IMR-90 (cell line): ENCODE results near the gene TCF3. TPM values are rescaled to one million over a fixed set of nuclear protein-coding genes. Genes with fewer than 3 reads are reported as not detected.

Source experiments
- ATAC-seq: fragments of 200-7000 bp; cut with Tn5 transposase; 2 replicates; pipeline ENCODE4 v1.9.1; 2020; ENCODE audit warnings: low read depth, mild to moderate bottlenecking, moderate library complexity
- BruUV-seq: library from RNA; stranded (reverse); fragments of 400-500 nt; replicated peaks from 2 replicates; lab custom pipeline; 2021; lab: Mats Ljungman, UMichigan
- CTCF ChIA-PET: fragments of 300-600 bp; formaldehyde crosslinking; extraction: SDS; loops from one replicate; lab custom pipeline; 2021; ENCODE audit warnings: antibody characterized with exemption; lab: Yijun Ruan, JAX
- POLR2A ChIA-PET: fragments of 300-600 bp; sonication (Branson Sonifier 250); formaldehyde crosslinking; loops from one replicate; lab custom pipeline; 2022; ENCODE audit warnings: antibody characterized with exemption; ENCODE audit not compliant: unreplicated experiment; lab: Charles Lee
- DNase-seq: peaks from one replicate; pipeline ENCODE4 v3.0.0; 2013
- H2AFZ ChIP-seq: replicated peaks from 2 replicates; pipeline ENCODE3; 2013; ENCODE audit warnings: low read length, mild to moderate bottlenecking; ENCODE audit not compliant: poor library complexity
- H2AK5ac ChIP-seq: 2 replicates; pipeline ENCODE4 v1.6.1; 2013; ENCODE audit warnings: low read depth, low read length, inconsistent platforms
- H2AK9ac ChIP-seq: replicated peaks from 2 replicates; pipeline ENCODE3; 2013; ENCODE audit warnings: mild to moderate bottlenecking, low read depth, low read length, moderate library complexity; ENCODE audit not compliant: poor library complexity
- H2BK120ac ChIP-seq: 2 replicates; pipeline ENCODE4 v1.6.1; 2013; ENCODE audit warnings: low read depth, low read length, inconsistent platforms
- H2BK15ac ChIP-seq: 3 replicates; pipeline ENCODE4 v1.6.1; 2013; ENCODE audit warnings: low read depth, low read length, inconsistent platforms
- H2BK20ac ChIP-seq: 2 replicates; pipeline ENCODE4 v1.6.1; 2013; ENCODE audit warnings: low read depth, mild to moderate bottlenecking, inconsistent platforms, low read length, moderate library complexity
- H2BK5ac ChIP-seq: 2 replicates; pipeline ENCODE4 v1.6.1; 2013; ENCODE audit warnings: mild to moderate bottlenecking, low read depth, low read length, inconsistent platforms; ENCODE audit not compliant: poor library complexity, severe bottlenecking
- H3K14ac ChIP-seq: replicated peaks from 2 replicates; pipeline ENCODE4 v1.6.1; 2013; ENCODE audit warnings: low read depth, low read length, inconsistent platforms
- H3K18ac ChIP-seq: 2 replicates; pipeline ENCODE4 v1.6.1; 2013; ENCODE audit warnings: low read depth, low read length, control low read depth
- H3K23ac ChIP-seq: 2 replicates; pipeline ENCODE4 v1.6.1; 2013; ENCODE audit warnings: low read depth, low read length, inconsistent platforms
- H3K27ac ChIP-seq: 2 replicates; pipeline ENCODE4 v1.5.1; 2013; ENCODE audit warnings: mild to moderate bottlenecking, control low read depth, low read length; ENCODE audit not compliant: insufficient read depth
- H3K27me3 ChIP-seq: 2 replicates; pipeline ENCODE4 v1.6.1; 2013; ENCODE audit warnings: low read length; ENCODE audit not compliant: control insufficient read depth, insufficient read depth
- H3K36me3 ChIP-seq: 2 replicates; pipeline ENCODE4 v1.6.1; 2013; ENCODE audit warnings: low read length, mixed read lengths; ENCODE audit not compliant: control insufficient read depth, insufficient read depth
- H3K4ac ChIP-seq: 2 replicates; pipeline ENCODE4 v1.6.1; 2013; ENCODE audit warnings: low read depth, low read length, inconsistent platforms
- H3K4me1 ChIP-seq: 2 replicates; pipeline ENCODE4 v1.6.1; 2013; ENCODE audit warnings: low read length, mixed read lengths; ENCODE audit not compliant: control insufficient read depth, insufficient read depth
- H3K4me2 ChIP-seq: 2 replicates; pipeline ENCODE4 v1.6.1; 2013; ENCODE audit warnings: low read depth, mild to moderate bottlenecking, control low read depth, low read length, moderate library complexity
- H3K4me3 ChIP-seq: 2 replicates; pipeline ENCODE4 v1.5.1; 2013; ENCODE audit warnings: low read depth, mild to moderate bottlenecking, control low read depth, low read length, moderate library complexity; ENCODE audit not compliant: insufficient read depth
- H3K56ac ChIP-seq: 2 replicates; pipeline ENCODE4 v1.6.1; 2013; ENCODE audit warnings: low read length, inconsistent platforms; ENCODE audit not compliant: insufficient read depth; ENCODE audit errors: extremely low read depth
- H3K79me1 ChIP-seq, 2 experiments: 2 replicates each; pipeline ENCODE4 v1.6.1; 2013; ENCODE audit warnings: low read length in 2 of 2, inconsistent platforms in 1 of 2, low read depth in 1 of 2
- H3K9ac ChIP-seq: 2 replicates; pipeline ENCODE4 v1.6.1; 2013; ENCODE audit warnings: low read depth, low read length, control low read depth
- H3K9me1 ChIP-seq: 2 replicates; pipeline ENCODE4 v1.6.1; 2013; ENCODE audit warnings: low read length, inconsistent platforms; ENCODE audit not compliant: insufficient read depth
- H3K9me3 ChIP-seq: 2 replicates; pipeline ENCODE4 v1.6.1; 2013; ENCODE audit warnings: low read length; ENCODE audit not compliant: control insufficient read depth, insufficient read depth
- H4K20me1 ChIP-seq: 2 replicates; pipeline ENCODE4 v1.6.1; 2013; ENCODE audit warnings: low read length, inconsistent platforms; ENCODE audit not compliant: insufficient read depth
- H4K5ac ChIP-seq: 2 replicates; pipeline ENCODE4 v1.6.1; 2013; ENCODE audit warnings: mild to moderate bottlenecking, low read depth, low read length, control low read depth
- H4K8ac ChIP-seq, 2 experiments: 2 replicates each; pipeline ENCODE4 v1.6.1; 2013; ENCODE audit warnings: low read depth in 2 of 2, low read length in 2 of 2, control low read depth in 1 of 2, inconsistent platforms in 1 of 2
- H4K91ac ChIP-seq: 2 replicates; pipeline ENCODE4 v1.6.1; 2013; ENCODE audit warnings: low read depth, low read length, inconsistent platforms; ENCODE audit not compliant: insufficient read depth
- BHLHE40 ChIP-seq: fragments of 150-350 bp; IDR thresholded peaks from 2 replicates; pipeline ENCODE4 v1.6.1; 2016; ENCODE audit warnings: mild to moderate bottlenecking, low read depth, low read length
- FOS ChIP-seq: fragments of 150-350 bp; IDR thresholded peaks from 2 replicates; pipeline ENCODE4 v1.6.1; 2016; ENCODE audit warnings: low read depth, low read length
- MAFK ChIP-seq: IDR thresholded peaks from 2 replicates; pipeline ENCODE4 v1.6.1; 2012; ENCODE audit warnings: low read depth, low read length, improper control_type of control experiment
- MXI1 ChIP-seq: IDR thresholded peaks from 2 replicates; pipeline ENCODE4 v1.6.1; 2012; ENCODE audit warnings: low read depth, mild to moderate bottlenecking, low read length, moderate library complexity, borderline replicate concordance
- RCOR1 ChIP-seq: IDR thresholded peaks from 2 replicates; pipeline ENCODE4 v1.6.1; 2012; ENCODE audit warnings: mild to moderate bottlenecking, low read length, improper control_type of control experiment; ENCODE audit not compliant: insufficient replicate concordance
- RFX5 ChIP-seq: IDR thresholded peaks from 2 replicates; pipeline ENCODE4 v1.8.0; 2012; ENCODE audit warnings: low read depth, mild to moderate bottlenecking, low read length, moderate library complexity
- SMC3 ChIP-seq: fragments of 150-350 bp; IDR thresholded peaks from 2 replicates; pipeline ENCODE4 v1.6.1; 2016; ENCODE audit warnings: low read depth, mild to moderate bottlenecking, antibody characterized with exemption, low read length, moderate library complexity
- WGBS, 2 experiments: methylation state at CpG; one replicate each; pipeline versions ENCODE4 v1.1.5 to v1.1.7; 2013; ENCODE audit warnings: missing lambda C conversion rate in 2 of 2; ENCODE audit not compliant: insufficient read length in 1 of 2; ENCODE audit errors: extremely low coverage in 2 of 2; 5-methylcytosine and 5-hydroxymethylcytosine counted together
- dilution Hi-C: fragments of 300-500 bp; cut with HindIII; formaldehyde crosslinking; loops from one replicate; pipeline ENCODE4 v1.14.3; 2018; ENCODE audit warnings: low sequenced_read_pairs; ENCODE audit not compliant: unreplicated experiment
- in situ Hi-C: fragments of 300-500 bp; cut with MboI; formaldehyde crosslinking; loops from 3 replicates; pipeline ENCODE4 v1.14.3; 2019; ENCODE audit warnings: low sequenced_read_pairs, inconsistent platforms, mixed read lengths
- intact Hi-C: fragments of 100-400 bp; cut with micrococcal nuclease; formaldehyde crosslinking; loops from 2 replicates; pipeline ENCODE4 v1.10.0; 2022
- polyA plus RNA-seq, 3 experiments: library from polyadenylated mRNA; depleted of rRNA; stranded (reverse); fragments of >200 nt; gene quantifications; 2 replicates each; pipeline ENCODE4 v1.2.3, GENCODE V29; 2012; ENCODE audit warnings: low replicate concordance in 1 of 3
- total RNA-seq: library from RNA; depleted of rRNA; stranded (reverse); fragments of >200 nt; gene quantifications from 2 replicates; pipeline ENCODE4 v1.2.3, GENCODE V29; 2012
- TF ChIP-seq, protein P1 (sequence below): fragments of 150-350 bp; IDR thresholded peaks from 2 replicates; pipeline ENCODE4 v1.6.1; 2017; ENCODE audit warnings: mild to moderate bottlenecking, antibody characterized with exemption, low read length, low read depth
- TF ChIP-seq, protein P2 (sequence below): fragments of 150-350 bp; IDR thresholded peaks from 2 replicates; pipeline ENCODE4 v1.6.1; 2016; ENCODE audit warnings: low read depth, mild to moderate bottlenecking, low read length, moderate library complexity, borderline replicate concordance
- TF ChIP-seq, protein P3 (sequence below): conservative IDR thresholded peaks from 2 replicates; pipeline ENCODE4 v1.5.1; 2012; ENCODE audit warnings: mild to moderate bottlenecking, low read depth, low read length, improper control_type of control experiment

Gene TCF3
- total and polyA plus RNA-seq, 2 of the 4 experiments (the other 2 are of a cell fraction), result 29.9 to 127 TPM

DNA sequence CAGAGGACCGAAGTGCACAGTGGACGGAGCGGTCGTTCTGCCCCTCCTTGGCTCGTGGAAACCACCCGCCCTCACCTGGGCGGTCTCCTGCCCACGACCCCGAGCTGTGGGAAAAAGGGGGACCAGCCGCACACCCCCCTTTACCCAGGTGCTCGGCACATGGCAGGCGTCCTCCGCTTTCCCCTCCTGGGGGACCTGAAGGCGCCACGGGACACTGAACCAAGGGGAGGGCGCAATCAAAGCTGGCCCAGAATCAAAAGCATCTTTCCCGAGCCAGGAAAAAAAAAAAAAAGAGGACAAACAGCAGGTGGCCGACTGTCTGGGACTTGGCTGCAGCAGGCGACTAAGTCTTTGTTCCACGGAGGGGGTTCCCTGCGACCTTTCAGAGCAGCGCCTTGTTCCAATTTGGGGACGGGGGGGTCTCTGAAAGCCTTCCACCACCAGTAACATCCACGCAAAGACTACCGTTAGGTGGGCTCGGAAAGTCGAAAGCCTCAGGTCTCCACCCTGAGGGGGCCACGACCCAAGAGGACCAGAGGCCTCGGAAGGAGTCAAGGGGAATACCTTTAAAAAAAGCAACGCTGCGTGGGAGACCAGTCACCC, 60.9 kb downstream of the TCF3 start (continued):
- TF ChIP-seq, protein P1, sequence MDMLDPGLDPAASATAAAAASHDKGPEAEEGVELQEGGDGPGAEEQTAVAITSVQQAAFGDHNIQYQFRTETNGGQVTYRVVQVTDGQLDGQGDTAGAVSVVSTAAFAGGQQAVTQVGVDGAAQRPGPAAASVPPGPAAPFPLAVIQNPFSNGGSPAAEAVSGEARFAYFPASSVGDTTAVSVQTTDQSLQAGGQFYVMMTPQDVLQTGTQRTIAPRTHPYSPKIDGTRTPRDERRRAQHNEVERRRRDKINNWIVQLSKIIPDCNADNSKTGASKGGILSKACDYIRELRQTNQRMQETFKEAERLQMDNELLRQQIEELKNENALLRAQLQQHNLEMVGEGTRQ, result no peak

DNA sequence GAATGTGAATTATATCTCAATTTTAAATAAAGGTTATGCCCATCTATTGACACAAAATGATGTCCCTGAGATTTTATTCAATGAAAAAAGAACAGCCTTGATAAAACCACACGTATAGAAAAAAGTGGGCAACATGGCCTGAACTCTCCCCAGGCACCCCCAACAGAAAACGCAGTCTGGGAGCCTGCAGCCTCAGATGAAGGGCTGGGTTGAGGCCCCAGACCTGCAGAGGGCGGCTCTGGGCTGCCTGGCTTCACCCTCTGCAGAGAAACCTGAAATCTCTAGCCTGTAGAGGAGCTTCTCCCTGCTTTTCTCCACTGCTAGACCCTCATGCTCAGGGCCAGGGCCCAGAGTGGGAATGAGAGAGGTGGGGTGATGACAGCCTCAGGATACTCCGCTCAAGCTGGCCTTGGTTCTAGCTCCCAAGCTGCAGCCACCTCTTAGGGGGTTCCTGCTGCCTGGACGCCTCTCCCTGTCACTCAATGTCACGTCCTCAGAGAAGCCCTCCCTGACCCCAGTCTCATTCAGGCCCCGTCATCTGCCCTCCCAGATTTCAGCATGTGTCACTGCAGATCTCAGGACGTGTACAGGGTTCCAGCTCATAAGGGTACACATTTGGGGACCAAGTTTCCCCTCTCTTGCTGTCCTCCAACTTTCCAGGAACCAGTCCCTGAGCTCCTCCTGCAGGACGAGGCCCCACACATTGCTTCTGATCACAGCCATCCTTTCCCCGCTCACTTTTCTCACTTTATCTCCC, 61.6 kb downstream of the TCF3 start:
- no peak overlapping the region for H4K5ac ChIP-seq
- peak overlapping the region; percentile 96 for H3K56ac ChIP-seq
- DNase-seq, result no peak
- no peak overlapping the region for H2BK15ac ChIP-seq
- WGBS, 2 experiments, result 3% methylated on average over 3 of the region's 10 CpGs; no CpG with 5 or more reads in 1 of the 2 experiments
- dilution Hi-C loops, result no loop called here
- peak overlapping the region; percentile 97 for H3K4ac ChIP-seq
- ATAC-seq, result no peak
- no peaks in the 10 kb centered on the region for H3K27me3 ChIP-seq
- H3K14ac ChIP-seq, result peak overlapping the region; percentile 98
- H4K20me1 ChIP-seq, result peaks cover 42% of the 10 kb centered on the region
- peak overlapping the region; percentile 18; the same call in 1 of the 2 replicates for H4K91ac ChIP-seq
- H2AK5ac ChIP-seq, result peak overlapping the region; percentile 96
- intact Hi-C loops, result no loop called here
- H3K23ac ChIP-seq, result peak overlapping the region; percentile 86
- H3K4me1 ChIP-seq, result peaks cover 11% of the 10 kb centered on the region
- peaks cover 8% of the 10 kb centered on the region for H3K36me3 ChIP-seq
- peaks cover 11% of the 10 kb centered on the region for H3K9me1 ChIP-seq
- H2BK5ac ChIP-seq, result no peak overlapping the region
- in situ Hi-C loops, result no loop called here
- peak overlapping the region; percentile 81 for H3K27ac ChIP-seq
- H3K4me3 ChIP-seq, result peak overlapping the region; percentile 61
- H3K9me3 ChIP-seq, result no peaks in the 10 kb centered on the region
- H3K9ac ChIP-seq, result peak overlapping the region; percentile 95
- peak overlapping the region; percentile 100 for H2AK9ac ChIP-seq
- CTCF ChIA-PET, result interaction anchor here (0.7 kb wide), 1 partner anchor 34 kb away, joined by 3 read pairs; no protein-coding TSS in a partner anchor
- peak overlapping the region; percentile 97 to 100; a peak in 2 of 4 replicates for H4K8ac ChIP-seq
- POLR2A ChIA-PET, result interaction anchor here (0.5 kb wide), 1 partner anchor 118 kb away, joined by 3 read pairs; no protein-coding TSS in a partner anchor
- H2AFZ ChIP-seq, result peak overlapping the region; percentile 34
- BruUV-seq, result no TSS peak
- H3K79me1 ChIP-seq, result peaks cover 13 to 65% of the 10 kb centered on the region in 2 experiments
- peak overlapping the region; percentile 93 for H3K4me2 ChIP-seq
- H2BK20ac ChIP-seq, result no peak overlapping the region
- no peak overlapping the region for H2BK120ac ChIP-seq
- no peak overlapping the region for H3K18ac ChIP-seq
- no peak for TF ChIP-seq RCOR1
- TF ChIP-seq RFX5, result no peak
- TF ChIP-seq, protein P2, sequence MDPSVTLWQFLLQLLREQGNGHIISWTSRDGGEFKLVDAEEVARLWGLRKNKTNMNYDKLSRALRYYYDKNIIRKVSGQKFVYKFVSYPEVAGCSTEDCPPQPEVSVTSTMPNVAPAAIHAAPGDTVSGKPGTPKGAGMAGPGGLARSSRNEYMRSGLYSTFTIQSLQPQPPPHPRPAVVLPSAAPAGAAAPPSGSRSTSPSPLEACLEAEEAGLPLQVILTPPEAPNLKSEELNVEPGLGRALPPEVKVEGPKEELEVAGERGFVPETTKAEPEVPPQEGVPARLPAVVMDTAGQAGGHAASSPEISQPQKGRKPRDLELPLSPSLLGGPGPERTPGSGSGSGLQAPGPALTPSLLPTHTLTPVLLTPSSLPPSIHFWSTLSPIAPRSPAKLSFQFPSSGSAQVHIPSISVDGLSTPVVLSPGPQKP, result no peak
- no peak for TF ChIP-seq MXI1
- no peak for TF ChIP-seq MAFK
- no peak for TF ChIP-seq FOS
- 0 out of 2 replicates have a peak, but pooled peaks have one; percentile 15 for TF ChIP-seq SMC3
- TF ChIP-seq BHLHE40, result no peak
- TF ChIP-seq, protein P3, sequence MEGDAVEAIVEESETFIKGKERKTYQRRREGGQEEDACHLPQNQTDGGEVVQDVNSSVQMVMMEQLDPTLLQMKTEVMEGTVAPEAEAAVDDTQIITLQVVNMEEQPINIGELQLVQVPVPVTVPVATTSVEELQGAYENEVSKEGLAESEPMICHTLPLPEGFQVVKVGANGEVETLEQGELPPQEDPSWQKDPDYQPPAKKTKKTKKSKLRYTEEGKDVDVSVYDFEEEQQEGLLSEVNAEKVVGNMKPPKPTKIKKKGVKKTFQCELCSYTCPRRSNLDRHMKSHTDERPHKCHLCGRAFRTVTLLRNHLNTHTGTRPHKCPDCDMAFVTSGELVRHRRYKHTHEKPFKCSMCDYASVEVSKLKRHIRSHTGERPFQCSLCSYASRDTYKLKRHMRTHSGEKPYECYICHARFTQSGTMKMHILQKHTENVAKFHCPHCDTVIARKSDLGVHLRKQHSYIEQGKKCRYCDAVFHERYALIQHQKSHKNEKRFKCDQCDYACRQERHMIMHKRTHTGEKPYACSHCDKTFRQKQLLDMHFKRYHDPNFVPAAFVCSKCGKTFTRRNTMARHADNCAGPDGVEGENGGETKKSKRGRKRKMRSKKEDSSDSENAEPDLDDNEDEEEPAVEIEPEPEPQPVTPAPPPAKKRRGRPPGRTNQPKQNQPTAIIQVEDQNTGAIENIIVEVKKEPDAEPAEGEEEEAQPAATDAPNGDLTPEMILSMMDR, result peak; percentile 37; the same call in 1 of the 2 replicates
